K562 (cell line): ENCODE measurements around the gene PELI2. TPM values are rescaled to one million over a fixed set of nuclear protein-coding genes. Genes with fewer than 3 reads are reported as not detected.

Source experiments
- CEBPG ChIP-seq, 3 experiments: fragments of 200-800 bp in 1 of 3; sonication (Bioruptor generic) in 1 of 3; sonication (generic) in 1 of 3; formaldehyde crosslinking in 1 of 3; IDR thresholded peaks in 2 of 3; conservative IDR thresholded peaks in 1 of 3; 2 replicates each; pipeline versions ENCODE4 v1.6.1 to v1.8.0; 2016 to 2022; ENCODE audit warnings: missing compliant biosample characterization in 2 of 3, missing genetic modification characterization in 2 of 3, mild to moderate bottlenecking in 1 of 3, missing genetic modification reagents in 1 of 3
- MGA ChIP-seq: fragments of 450-650 bp; IDR thresholded peaks from 2 replicates; pipeline ENCODE4 v1.6.1; 2016; ENCODE audit warnings: mild to moderate bottlenecking, moderate library complexity
- RFX1 ChIP-seq: fragments of 450-650 bp; IDR thresholded peaks from 2 replicates; pipeline ENCODE4 v1.6.1; 2016; ENCODE audit warnings: mild to moderate bottlenecking, moderate library complexity
- TFAM ChIP-seq: fragments of 250-450 bp; sonication (Bioruptor Pico); conservative IDR thresholded peaks from 2 replicates; pipeline ENCODE4 v1.5.0; 2021; ENCODE audit warnings: mild to moderate bottlenecking, moderate library complexity
- ZNF408 ChIP-seq: fragments of 250-450 bp; sonication (Bioruptor Pico); IDR thresholded peaks from 2 replicates; pipeline ENCODE4 v1.4.0; 2020; ENCODE audit warnings: low read depth, mild to moderate bottlenecking, moderate library complexity
- ZNF75A ChIP-seq: fragments of 450-650 bp; formaldehyde crosslinking; IDR thresholded peaks from 2 replicates; pipeline ENCODE4 v1.4.0; 2020; ENCODE audit warnings: mild to moderate bottlenecking
- polyA plus RNA-seq, 8 experiments: library from polyadenylated mRNA; depleted of rRNA in 4 of 8; stranded (reverse) in 5 of 8; unstranded in 3 of 8; fragments of >200 nt; fragmentation: Nextera tagmentation in 2 of 8; fragmentation: Illumina TruSeq in 1 of 8; extraction: Ambion mirVana in 2 of 8; extraction: Trizol in 1 of 8; gene quantifications; 2 replicates each; pipeline versions ENCODE4 v1.2.1 to v1.2.3, GENCODE V29; 2011 to 2014; ENCODE audit warnings: inconsistent platforms in 1 of 8, missing spikeins in 1 of 8
- total RNA-seq, 7 experiments: library from RNA; depleted of rRNA in 6 of 7; stranded (reverse); fragments of >200 nt in 6 of 7; fragmentation: Illumina TruSeq in 2 of 7; extraction: Trizol in 2 of 7; gene quantifications; 2 replicates each; pipeline versions ENCODE4 v1.2.1 to v1.2.3, GENCODE V29; 2011 to 2021; ENCODE audit warnings: low replicate concordance in 1 of 7

Gene PELI2
- total and polyA plus RNA-seq, 9 of the 15 experiments (the other 6 are each of a cell fraction or from before 2014, with no cell fraction given) = 0.20 to 1.5 (median 0.44) TPM

DNA sequence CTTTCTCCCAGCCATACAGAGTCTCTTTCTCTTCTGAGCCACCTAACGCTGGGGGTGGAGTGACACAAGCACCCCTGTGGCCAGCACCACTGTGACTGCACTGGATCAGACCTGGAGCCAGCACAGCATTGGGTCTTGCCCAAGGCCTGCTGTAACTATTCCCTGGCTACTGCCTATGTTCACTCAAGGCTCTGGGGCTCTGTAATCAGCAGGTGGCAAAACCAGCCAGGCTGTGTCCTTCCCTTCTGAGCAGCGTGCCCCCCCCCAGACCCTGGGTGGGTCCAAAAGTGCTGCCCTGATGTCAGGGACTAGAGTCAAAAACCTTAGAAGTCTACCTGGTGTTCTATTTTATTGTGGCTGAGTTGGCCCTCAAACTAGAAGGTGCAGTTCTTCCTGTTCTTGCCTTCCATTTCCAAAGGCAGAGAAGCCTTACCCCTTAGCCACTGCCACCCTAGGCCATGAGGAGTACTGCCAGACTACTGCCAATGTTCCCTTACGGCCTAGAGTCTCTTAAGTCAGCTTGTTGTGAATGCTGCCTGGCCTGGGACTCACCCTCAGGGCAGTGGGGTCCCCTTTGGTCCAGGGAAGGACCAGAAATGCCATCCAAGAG lies 49.9 kb downstream of the PELI2 start (continued):
- TF ChIP-seq MGA (no peak), RFX1 (no peak), ZNF408 (CRISPR knock-in tag) (no peak), CEBPG (CRISPR knock-in tag; IDR thresholded peaks at IDR 0.05) (no peak), CEBPG (tag; conservative IDR thresholded peaks at IDR 0.05 in 1 of 2, IDR thresholded peaks at IDR 0.05 in 1 of 2) (no peak), TFAM (CRISPR knock-in tag) (no peak), ZNF75A (CRISPR knock-in tag) (no peak)
